GM13976 (cell line): ENCODE data around the gene AMBRA1.

Experiments used
- DNase-seq: peaks from one replicate; pipeline ENCODE4 v3.0.0; 2012; ENCODE audit warnings: low spot score
- CTCF ChIP-seq: IDR thresholded peaks from 2 replicates; pipeline ENCODE4 v1.5.1; 2012; ENCODE audit warnings: borderline replicate concordance, mild to moderate bottlenecking; ENCODE audit not compliant: insufficient read depth; ENCODE audit errors: extremely low read depth, missing control alignments, control extremely low read depth
- in situ Hi-C: fragments of 300-500 bp; cut with MboI; formaldehyde crosslinking; loops from one replicate; pipeline ENCODE4 v1.12.0; 2022; ENCODE audit warnings: low sequenced_read_pairs, mixed read lengths, inconsistent platforms; ENCODE audit not compliant: unreplicated experiment

Gene AMBRA1

DNA sequence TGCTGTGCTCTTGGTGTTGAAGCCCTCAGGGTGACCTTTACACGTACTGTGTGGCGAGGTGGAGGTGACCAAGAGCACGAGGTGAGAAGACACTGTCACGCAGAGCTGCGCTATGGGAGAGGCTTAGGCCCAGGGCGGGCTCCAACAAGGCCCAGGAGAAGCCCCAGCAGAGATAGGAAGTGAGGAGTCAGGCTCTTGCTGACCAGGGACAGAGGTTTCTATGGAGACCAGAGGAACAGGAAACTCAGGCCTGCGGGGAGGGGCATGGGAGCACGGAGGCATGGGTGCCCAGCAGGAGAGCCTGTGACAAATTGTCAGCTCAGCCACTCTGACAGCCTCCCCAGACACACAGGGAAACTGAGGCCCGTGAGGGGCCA lies 230.8 kb downstream of the AMBRA1 start:
- TF ChIP-seq CTCF: no peak
- no peak for DNase-seq
- in situ Hi-C loops: no loop called here

GRCh38 chr11:46362156-46363030 lies 231.4 kb downstream of the AMBRA1 start:
- no peak for TF ChIP-seq CTCF
- DNase-seq: no peak
- in situ Hi-C loops: no loop called here

GRCh38 chr11:46361283-46362155 lies 232.3 kb downstream of the AMBRA1 start:
- in situ Hi-C loops: no loop called here
- no peak for TF ChIP-seq CTCF
- peak; percentile 96 for DNase-seq

DNA sequence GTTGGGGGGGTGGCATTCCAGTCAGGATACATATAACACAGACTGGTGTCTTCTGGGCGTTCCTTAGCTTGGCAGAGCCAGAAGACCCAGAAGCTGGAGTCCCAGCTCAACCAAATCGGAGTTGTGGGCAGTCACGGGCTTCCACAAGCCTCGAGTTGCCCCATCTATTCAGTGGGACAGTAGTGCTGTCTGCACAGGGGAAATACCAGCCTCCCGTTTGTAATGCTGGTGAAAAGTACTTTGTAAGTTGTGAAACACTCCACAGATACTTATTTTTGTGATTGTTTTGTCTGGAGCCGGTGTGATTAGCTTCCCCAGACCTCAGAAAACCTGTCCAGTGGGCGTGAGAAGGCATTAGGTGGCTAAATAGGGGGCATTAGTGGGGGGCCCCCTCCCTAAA lies 232.9 kb downstream of the AMBRA1 start:
- no peak for DNase-seq
- in situ Hi-C loops: no loop called here
- no peak for TF ChIP-seq CTCF

DNA sequence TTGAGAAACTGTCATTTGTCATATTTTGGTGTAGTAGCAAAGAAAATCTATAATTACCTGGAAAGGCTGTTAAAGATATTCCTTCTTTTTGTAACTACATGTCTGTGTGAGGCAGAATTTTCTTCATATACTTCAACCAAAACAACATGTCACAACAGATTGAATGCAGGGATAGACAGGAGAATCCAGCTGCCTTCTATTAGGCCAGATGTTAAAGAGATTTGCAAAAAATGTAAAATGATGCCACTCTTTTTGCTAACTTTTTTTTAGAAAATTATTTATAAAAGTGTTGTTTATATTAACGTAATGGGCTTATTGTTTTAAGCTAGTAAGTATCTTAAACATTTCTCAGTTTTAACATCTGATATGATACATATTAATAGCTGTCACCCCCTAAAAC lies 233.9 kb downstream of the AMBRA1 start:
- DNase-seq: no peak
- no peak for TF ChIP-seq CTCF
- in situ Hi-C loops: no loop called here

DNA sequence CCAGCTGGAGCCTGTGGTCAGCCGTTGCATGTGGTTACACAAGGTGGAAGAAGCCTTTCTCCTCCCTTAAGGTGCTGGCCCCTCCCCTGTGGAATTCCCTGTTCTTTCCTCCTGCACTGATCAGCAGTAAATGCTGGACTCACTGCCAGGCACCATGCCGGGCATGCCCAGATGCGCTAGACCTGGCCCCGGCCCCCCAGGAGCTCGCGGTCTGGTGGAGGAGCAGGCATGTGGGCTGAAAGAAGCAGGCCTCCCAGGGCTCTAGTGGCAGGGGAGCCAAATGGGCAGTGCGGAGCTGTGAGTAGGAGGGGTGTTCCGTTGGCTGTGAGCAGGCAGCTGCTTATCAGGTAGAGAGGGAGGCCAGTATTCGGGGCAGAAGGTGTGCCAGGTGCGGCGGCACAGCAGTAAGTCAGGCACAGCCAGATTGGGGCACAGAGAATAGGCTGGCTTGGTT lies 236.3 kb downstream of the AMBRA1 start:
- in situ Hi-C loops: no loop called here
- TF ChIP-seq CTCF: no peak
- no peak for DNase-seq
